RWPE2 (cell line): ENCODE measurements around the gene TBC1D16.

ENCODE experiments used
- ATAC-seq: fragments of 200-7000 bp; cut with Tn5 transposase; 3 replicates; pipeline ENCODE4 v1.9.1; 2021; ENCODE audit warnings: low read depth
- DNase-seq: peaks from one replicate; pipeline ENCODE4 v3.0.0-alpha.2; 2020; ENCODE audit warnings: low spot score
- H3K27ac ChIP-seq: fragments of 450-650 bp; 2 replicates; pipeline ENCODE4 v1.5.1; 2017; ENCODE audit warnings: mild to moderate bottlenecking; ENCODE audit not compliant: poor library complexity, severe bottlenecking
- H3K27me3 ChIP-seq: fragments of 250-450 bp; sonication (Bioruptor Pico); 2 replicates; pipeline ENCODE4 v1.5.1; 2021; ENCODE audit warnings: mild to moderate bottlenecking, moderate library complexity; ENCODE audit not compliant: insufficient read depth, poor library complexity, severe bottlenecking
- H3K36me3 ChIP-seq: fragments of 250-450 bp; sonication (Bioruptor Pico); 2 replicates; pipeline ENCODE4 v1.5.1; 2020; ENCODE audit warnings: low read depth, mild to moderate bottlenecking, moderate library complexity
- H3K4me1 ChIP-seq: fragments of 250-450 bp; sonication (Bioruptor Pico); 2 replicates; pipeline ENCODE4 v1.5.1; 2021; ENCODE audit warnings: mild to moderate bottlenecking, moderate library complexity; ENCODE audit not compliant: insufficient read depth, poor library complexity, severe bottlenecking
- H3K4me3 ChIP-seq: fragments of 250-450 bp; sonication (Bioruptor Pico); 2 replicates; pipeline ENCODE4 v1.5.1; 2021; ENCODE audit warnings: mild to moderate bottlenecking, moderate library complexity; ENCODE audit not compliant: severe bottlenecking
- H3K9me3 ChIP-seq: fragments of 250-450 bp; sonication (Bioruptor Pico); 2 replicates; pipeline ENCODE4 v1.5.1; 2021; ENCODE audit warnings: mild to moderate bottlenecking, moderate library complexity; ENCODE audit not compliant: severe bottlenecking
- CTCF ChIP-seq: fragments of 450-650 bp; IDR thresholded peaks from one replicate; pipeline ENCODE4 v1.5.1; 2017; ENCODE audit warnings: mild to moderate bottlenecking, moderate library complexity; ENCODE audit not compliant: poor library complexity, severe bottlenecking

The TBC1D16 gene

DNA sequence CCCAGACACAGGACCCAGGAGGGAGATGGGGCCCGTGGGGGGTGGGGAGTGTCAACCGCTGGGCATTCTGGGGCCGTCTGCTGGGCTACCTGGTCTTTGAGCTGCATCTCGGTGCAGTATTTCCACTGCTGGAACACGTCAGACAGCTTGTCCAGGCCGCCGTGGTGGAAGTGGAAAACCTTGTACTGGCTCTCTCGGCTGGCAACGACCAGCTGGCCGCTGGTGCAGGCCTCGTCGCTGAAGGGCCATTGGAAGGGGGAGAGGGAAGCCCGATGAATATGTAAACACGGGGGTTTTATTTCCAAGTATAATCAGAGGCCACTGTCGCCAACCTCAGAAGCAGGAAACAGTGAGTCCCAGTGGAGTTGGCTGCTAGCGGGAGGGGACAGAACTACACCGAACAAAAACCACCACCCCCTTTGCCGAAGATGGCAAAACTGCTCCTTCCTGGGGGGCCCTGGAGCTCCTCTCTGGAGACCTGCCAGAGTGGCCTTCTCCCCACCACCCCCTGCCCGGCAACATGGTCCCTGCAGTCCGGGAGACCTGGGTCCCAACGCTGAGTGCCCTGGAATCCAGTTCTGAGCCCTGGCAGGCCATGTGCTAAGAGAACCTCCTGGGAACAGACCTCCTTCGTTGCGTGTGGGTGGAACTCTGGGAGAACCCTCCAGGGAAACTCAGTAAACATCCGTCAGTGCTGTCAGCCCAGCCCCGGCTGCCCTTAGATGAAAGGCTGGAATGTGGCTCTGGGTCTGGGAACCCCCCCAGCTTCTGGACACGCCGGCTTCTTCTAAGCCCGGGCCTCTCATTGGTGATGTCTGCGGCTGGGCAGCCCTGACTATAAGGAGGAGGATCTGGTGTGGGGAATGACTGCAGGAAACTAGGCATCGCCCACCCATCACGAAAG is 84.1 kb downstream of the TBC1D16 start:
- Histone ChIP-seq H3K4me1 (peaks cover 11% of the 10 kb centered on the region), H3K4me3 (no peak overlapping the region), H3K27me3 (no peaks in the 10 kb centered on the region), H3K36me3 (no peaks in the 10 kb centered on the region), H3K9me3 (no peaks in the 10 kb centered on the region), H3K27ac (no peak overlapping the region)
- ATAC-seq (no peak), DNase-seq (peak; percentile 53)
- no peak for TF ChIP-seq CTCF

DNA sequence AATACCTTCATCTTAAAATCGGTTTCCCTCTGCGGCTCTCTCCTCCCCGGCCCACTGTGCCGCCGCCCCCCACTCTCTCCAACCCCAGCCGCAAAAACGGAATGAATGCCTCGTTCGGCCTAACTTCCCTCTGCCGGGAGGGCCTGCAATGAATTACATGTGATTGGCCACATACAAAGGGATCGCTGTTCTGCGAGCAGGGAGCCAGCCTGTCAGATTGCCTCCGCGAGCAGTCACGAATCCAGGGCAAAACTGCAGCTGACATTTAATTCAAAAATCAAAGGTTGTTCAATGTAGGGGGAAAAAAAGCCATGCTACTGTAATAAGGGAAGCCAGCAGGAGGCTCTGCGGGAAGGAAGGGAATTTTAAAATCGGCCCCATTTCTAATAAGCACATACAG is 84.9 kb downstream of the TBC1D16 start:
- H3K36me3 ChIP-seq = no peaks in the 10 kb centered on the region
- TF ChIP-seq CTCF = no peak
- no peak overlapping the region for H3K27ac ChIP-seq
- DNase-seq (peak; percentile 33), ATAC-seq (no peak)
- H3K4me3 ChIP-seq = no peak overlapping the region
- H3K4me1 ChIP-seq = peaks cover 11% of the 10 kb centered on the region
- H3K27me3 ChIP-seq = no peaks in the 10 kb centered on the region
- H3K9me3 ChIP-seq = no peaks in the 10 kb centered on the region

DNA sequence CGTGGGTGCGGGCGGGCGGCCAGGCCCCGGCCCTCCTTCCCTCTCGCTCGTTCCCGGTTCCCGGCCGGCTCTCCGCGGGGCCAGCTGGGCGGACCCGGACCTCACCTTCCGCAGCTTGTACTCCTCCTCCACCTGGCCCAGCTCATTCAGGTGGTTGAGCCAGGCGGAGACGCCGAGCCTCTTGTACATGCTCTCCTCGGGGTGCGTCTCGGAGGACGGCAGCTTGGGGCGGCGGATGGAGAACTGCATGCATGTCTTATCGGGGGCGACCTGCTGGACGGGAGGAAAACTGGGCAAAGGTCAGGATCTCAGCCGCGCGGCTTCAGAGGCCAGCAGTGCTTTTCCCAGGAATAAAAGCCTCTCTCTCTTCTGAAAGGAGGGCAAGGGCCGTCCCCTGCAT is 85.4 kb downstream of the TBC1D16 start:
- Histone ChIP-seq H3K4me3 (no peak overlapping the region), H3K9me3 (no peaks in the 10 kb centered on the region), H3K4me1 (peaks cover 11% of the 10 kb centered on the region), H3K27ac (no peak overlapping the region), H3K27me3 (no peaks in the 10 kb centered on the region), H3K36me3 (no peaks in the 10 kb centered on the region)
- no peak for TF ChIP-seq CTCF
- DNase-seq (peak; percentile 65), ATAC-seq (no peak)

- Histone ChIP-seq H3K4me3 (no peak overlapping the region), H3K27me3 (no peaks in the 10 kb centered on the region), H3K9me3 (no peaks in the 10 kb centered on the region), H3K4me1 (peaks cover 11% of the 10 kb centered on the region), H3K36me3 (no peaks in the 10 kb centered on the region), H3K27ac (no peak overlapping the region)
- DNase-seq = peak; percentile 48
- no peak for TF ChIP-seq CTCF
- no peak for ATAC-seq
Measured at GRCh38 chr17:79949656-79950209, 85.9 kb downstream of the TBC1D16 start.
